PC-3 (cell line): ENCODE data around the gene ZDHHC8. TPM values are rescaled to one million over a fixed set of nuclear protein-coding genes. Genes with fewer than 3 reads are reported as not detected.

ENCODE experiments used
- ATAC-seq: fragments of 200-7000 bp; cut with Tn5 transposase; 2 replicates; pipeline ENCODE4 v1.9.1; 2020; ENCODE audit warnings: mild to moderate bottlenecking, moderate library complexity
- BruUV-seq: library from RNA; stranded (reverse); fragments of 400-500 nt; replicated peaks from 2 replicates; lab custom pipeline; 2021; lab: Mats Ljungman, UMichigan
- CTCF ChIA-PET: fragments of 300-600 bp; sonication (Branson Sonifier 250); formaldehyde crosslinking; loops from one replicate; lab custom pipeline; 2022; ENCODE audit warnings: antibody characterized with exemption; lab: Charles Lee
- POLR2A ChIA-PET: fragments of 300-600 bp; sonication (Branson Sonifier 250); formaldehyde crosslinking; loops from one replicate; lab custom pipeline; 2022; ENCODE audit warnings: antibody characterized with exemption; ENCODE audit not compliant: unreplicated experiment; lab: Charles Lee
- DNase-seq: peaks from one replicate; pipeline ENCODE4 v3.0.0-alpha.2; 2015
- H2AFZ ChIP-seq: fragments of 300-600 bp; sonication (generic); 2 replicates; pipeline ENCODE4 v1.6.0; 2016; ENCODE audit warnings: antibody characterized with exemption, low read length
- H3F3A ChIP-seq: fragments of 300-600 bp; sonication (generic); one replicate; pipeline ENCODE4 v1.6.0; 2017; ENCODE audit warnings: antibody characterized with exemption, low read length, control low read depth, mild to moderate bottlenecking; ENCODE audit not compliant: unreplicated experiment
- H3K27ac ChIP-seq: fragments of 300-600 bp; sonication (generic); 2 replicates; pipeline ENCODE4 v1.5.1; 2016; ENCODE audit warnings: mild to moderate bottlenecking, low read length
- H3K27me3 ChIP-seq: fragments of 300-600 bp; sonication (generic); 2 replicates; pipeline ENCODE4 v1.6.1; 2016; ENCODE audit warnings: low read length, mixed read lengths
- H3K36me3 ChIP-seq: fragments of 300-600 bp; sonication (generic); 2 replicates; pipeline ENCODE4 v1.6.1; 2016; ENCODE audit warnings: low read depth, mixed run types, low read length, mixed read lengths
- H3K4me1 ChIP-seq: fragments of 300-600 bp; sonication (generic); 2 replicates; pipeline ENCODE4 v1.5.1; 2016; ENCODE audit warnings: low read length; ENCODE audit not compliant: insufficient read depth
- H3K4me2 ChIP-seq: fragments of 300-600 bp; sonication (generic); 2 replicates; pipeline ENCODE4 v1.6.0; 2016; ENCODE audit warnings: low read length
- H3K4me3 ChIP-seq: fragments of 300-600 bp; sonication (generic); 2 replicates; pipeline ENCODE4 v1.5.1; 2016; ENCODE audit warnings: mild to moderate bottlenecking, low read length, mixed read lengths
- H3K79me2 ChIP-seq: fragments of 300-600 bp; sonication (generic); 2 replicates; pipeline ENCODE4 v1.6.1; 2017; ENCODE audit warnings: low read length, mixed read lengths
- H3K9ac ChIP-seq: fragments of 300-600 bp; sonication (generic); 2 replicates; pipeline ENCODE4 v1.6.0; 2016; ENCODE audit warnings: mild to moderate bottlenecking, low read length
- H3K9me2 ChIP-seq: fragments of 300-600 bp; sonication (generic); replicated peaks from 2 replicates; pipeline ENCODE4 v1.6.1; 2016; ENCODE audit warnings: mixed run types, low read length, mixed read lengths
- H3K9me3 ChIP-seq: fragments of 300-600 bp; sonication (generic); 2 replicates; pipeline ENCODE4 v1.6.1; 2016; ENCODE audit warnings: low read length, mixed read lengths
- H4K20me1 ChIP-seq: fragments of 300-600 bp; sonication (generic); 2 replicates; pipeline ENCODE4 v1.6.1; 2016; ENCODE audit warnings: low read length, mixed read lengths
- CTCF ChIP-seq: fragments of 300-600 bp; sonication (generic); conservative IDR thresholded peaks from 2 replicates; pipeline ENCODE4 v1.5.1; 2017; ENCODE audit warnings: antibody characterized with exemption, low read depth, mild to moderate bottlenecking, low read length
- EZH2 ChIP-seq: fragments of 300-600 bp; sonication (generic); IDR thresholded peaks from one replicate; pipeline ENCODE4 v1.6.1; 2017; ENCODE audit warnings: antibody characterized with exemption, mild to moderate bottlenecking, low read length; ENCODE audit not compliant: unreplicated experiment
- EZH2phosphoT487 ChIP-seq: fragments of 300-600 bp; sonication (generic); IDR thresholded peaks from 2 replicates; pipeline ENCODE4 v1.6.1; 2018; ENCODE audit warnings: mild to moderate bottlenecking, antibody characterized with exemption, low read length, borderline replicate concordance
- intact Hi-C: fragments of 100-400 bp; cut with micrococcal nuclease; formaldehyde crosslinking; loops from 2 replicates; pipeline ENCODE4 v1.9.0; 2023
- total RNA-seq: library from RNA; depleted of rRNA; stranded (reverse); fragments of >200 nt; gene quantifications from 2 replicates; pipeline ENCODE4 v1.2.3, GENCODE V29; 2014

ZDHHC8 gene
- total RNA-seq, 1 experiment from 2014 or later = 24.6 TPM

DNA sequence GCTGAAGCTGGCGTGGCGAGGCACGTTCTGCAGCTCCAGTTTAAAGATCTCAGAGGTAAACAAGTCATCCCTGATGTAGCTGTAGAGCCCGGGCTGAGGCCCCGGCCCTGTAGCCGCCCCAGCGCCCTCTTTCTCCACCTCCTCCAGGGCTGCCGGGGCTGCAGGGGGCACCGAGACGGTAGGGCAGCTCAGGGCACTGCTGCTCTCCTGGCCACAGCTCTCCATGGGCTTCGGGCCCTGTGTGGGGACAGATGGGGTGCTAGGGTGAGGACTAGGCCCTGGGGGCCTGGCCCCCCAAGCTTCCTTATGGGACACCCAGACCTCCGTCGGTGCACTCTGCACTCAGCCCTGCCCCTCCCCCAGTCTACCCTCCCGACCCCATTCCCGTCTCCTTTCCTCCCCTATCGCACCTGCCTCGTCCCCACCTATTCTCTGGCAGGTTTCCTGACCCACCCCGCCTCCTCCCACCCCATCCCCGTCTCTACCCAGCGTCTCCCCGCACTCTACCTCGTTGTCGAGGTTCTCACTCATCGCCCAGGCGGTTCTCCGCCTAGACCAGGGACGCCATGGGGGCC lies 15.1 kb upstream of the ZDHHC8 start:
- POLR2A ChIA-PET = no interaction called here

GRCh38 chr22:20116951-20117632 lies 14.5 kb upstream of the ZDHHC8 start, which contains the start of gene TRMT2A:
Gene TRMT2A (minus strand): TSS chr22:20117226. CDS start chr22:20116906, 320 bp downstream.
- no TSS peak for BruUV-seq
- H3K9me3 ChIP-seq = no peaks in the 10 kb centered on the region
- peak within 1 kb of the TSS; percentile 92 for H3K4me2 ChIP-seq
- no peaks in the 10 kb centered on the region for H3F3A ChIP-seq
- peaks cover 24% of the 10 kb centered on the region for H3K4me1 ChIP-seq
- DNase-seq (peak; percentile 91), ATAC-seq (peak; percentile 78)
- peak within 1 kb of the TSS; percentile 53 for H3K27ac ChIP-seq
- peak within 1 kb of the TSS; percentile 100 for H3K9ac ChIP-seq
- peaks cover 73% of the 10 kb centered on the region for H3K79me2 ChIP-seq
- H3K36me3 ChIP-seq = peaks cover 26% of the 10 kb centered on the region
- POLR2A ChIA-PET = no interaction called here
- no peaks in the 10 kb centered on the region for H4K20me1 ChIP-seq
- no peak for TF ChIP-seq EZH2
- peak; percentile 26; the same call in 1 of the 2 replicates for TF ChIP-seq CTCF
- no peak for TF ChIP-seq EZH2phosphoT487
- CTCF ChIA-PET = interaction anchor here (0.5 to 0.7 kb wide), 2 partner anchors 12 to 301 kb away, joined by 3 to 6 read pairs; no protein-coding TSS in a partner anchor
- peak within 1 kb of the TSS; percentile 95 for H3K4me3 ChIP-seq
- H3K27me3 ChIP-seq = no peaks in the 10 kb centered on the region
- no peaks in the 10 kb centered on the region for H3K9me2 ChIP-seq
- intact Hi-C loops = loop anchor here (2.0 kb wide), 1 partner anchor 36 kb away; the partner anchor contains the start of gene DGCR8
- H2AFZ ChIP-seq = peak within 1 kb of the TSS; percentile 77

More for the DNA sequence above, 15.1 kb upstream of the ZDHHC8 start:
- CTCF ChIA-PET = interaction anchor here (0.5 kb wide), 1 partner anchor 302 kb away, joined by 6 read pairs; no protein-coding TSS in a partner anchor
- Histone ChIP-seq H3K27me3 (no peaks in the 10 kb centered on the region), H3F3A (no peaks in the 10 kb centered on the region), H3K36me3 (peaks cover 26% of the 10 kb centered on the region), H3K9me2 (no peaks in the 10 kb centered on the region), H2AFZ (peak overlapping the region; percentile 77), H3K4me3 (peak overlapping the region; percentile 95), H3K27ac (no peak overlapping the region), H3K4me1 (peaks cover 24% of the 10 kb centered on the region), H3K79me2 (peaks cover 67% of the 10 kb centered on the region), H3K9ac (peak overlapping the region; percentile 100), H4K20me1 (no peaks in the 10 kb centered on the region), H3K9me3 (no peaks in the 10 kb centered on the region), H3K4me2 (peak overlapping the region; percentile 91)
- BruUV-seq = no TSS peak
- ATAC-seq (no peak; the same call in 1 of the 2 replicates), DNase-seq (no peak)
- intact Hi-C loops = loop anchor here (2.0 kb wide), 1 partner anchor 36 kb away; the partner anchor contains the start of gene DGCR8
- TF ChIP-seq EZH2phosphoT487 (no peak), EZH2 (no peak), CTCF (no peak)
